Measurements from ENCODE around the gene PTPRG. TPM values are rescaled to one million over a fixed set of nuclear protein-coding genes. Genes with fewer than 3 reads are reported as not detected.
"Not testable (repeated sequence)": the region's sequence is repeated elsewhere in the genome, so short reads cannot be mapped to it uniquely, and the experiment has no call there.

The PTPRG gene
- total RNA-seq, 4 donors from 2014 or later = 51.9 to 56.8 (median 54.4) TPM

GRCh38 chr3:61813636-61814035 lies 252.3 kb downstream of the PTPRG start:
- no peak for DNase-seq (ENCODE audit: extremely low spot score)
- no peaks in the 10 kb centered on the region for H3K36me3 ChIP-seq
- 74% methylated on average over 4 of the region's 4 CpGs for WGBS
- H3K4me1 ChIP-seq = peaks cover 35 to 55% (median 50%) of the 10 kb centered on the region in 4 donors
- H3K9me3 ChIP-seq = no peaks in the 10 kb centered on the region
- intact Hi-C loops (cut with DNase I) = no loop called here
- no peak overlapping the region for H3K27ac ChIP-seq (replicated peaks in 1 of 4)
- no peak for TF ChIP-seq POLR2AphosphoS5 (IDR thresholded peaks at IDR 0.05)
- TF ChIP-seq POLR2A (IDR thresholded peaks at IDR 0.05; ENCODE audit: low read depth) = no peak
- no peak for TF ChIP-seq EP300 (IDR thresholded peaks at IDR 0.05)
- TF ChIP-seq CTCF (IDR thresholded peaks at IDR 0.05) = no peak
- no peaks in the 10 kb centered on the region for H3K27me3 ChIP-seq
- no peak overlapping the region for H3K4me3 ChIP-seq

DNA sequence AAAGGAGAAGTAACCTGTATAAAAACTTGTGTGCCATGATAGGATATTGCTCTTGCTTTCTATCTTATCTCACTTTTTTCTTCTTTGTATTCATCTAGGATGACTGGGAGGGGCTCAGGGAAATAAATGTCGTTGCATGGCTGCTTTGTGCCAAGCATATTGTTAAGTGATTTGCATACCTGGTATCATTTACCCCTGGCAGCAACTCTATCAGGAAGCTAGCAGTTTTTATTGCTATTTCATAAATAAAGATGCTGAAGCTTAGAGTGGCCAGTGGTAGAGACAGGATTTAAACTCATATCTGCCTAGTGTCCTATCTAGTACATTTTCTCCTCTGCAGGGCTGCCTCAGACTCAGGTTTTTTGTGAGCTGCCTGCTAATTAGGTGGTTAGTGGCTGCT lies 253.3 kb downstream of the PTPRG start:
- no peak for DNase-seq (ENCODE audit: extremely low spot score)
- Histone ChIP-seq H3K4me1 (peaks cover 25 to 44% (median 40%) of the 10 kb centered on the region in 4 donors), H3K27ac (replicated peaks in 1 of 4) (no peak overlapping the region), H3K27me3 (no peaks in the 10 kb centered on the region), H3K9me3 (no peaks in the 10 kb centered on the region), H3K36me3 (no peaks in the 10 kb centered on the region), H3K4me3 (no peak overlapping the region)
- 32% methylated on average over 1 of the region's 1 CpG for WGBS
- no peak for TF ChIP-seq POLR2A (IDR thresholded peaks at IDR 0.05; ENCODE audit: low read depth)
- TF ChIP-seq CTCF (IDR thresholded peaks at IDR 0.05) = no peak
- no peak for TF ChIP-seq EP300 (IDR thresholded peaks at IDR 0.05)
- TF ChIP-seq POLR2AphosphoS5 (IDR thresholded peaks at IDR 0.05) = no peak
- intact Hi-C loops (cut with DNase I) = no loop called here

DNA sequence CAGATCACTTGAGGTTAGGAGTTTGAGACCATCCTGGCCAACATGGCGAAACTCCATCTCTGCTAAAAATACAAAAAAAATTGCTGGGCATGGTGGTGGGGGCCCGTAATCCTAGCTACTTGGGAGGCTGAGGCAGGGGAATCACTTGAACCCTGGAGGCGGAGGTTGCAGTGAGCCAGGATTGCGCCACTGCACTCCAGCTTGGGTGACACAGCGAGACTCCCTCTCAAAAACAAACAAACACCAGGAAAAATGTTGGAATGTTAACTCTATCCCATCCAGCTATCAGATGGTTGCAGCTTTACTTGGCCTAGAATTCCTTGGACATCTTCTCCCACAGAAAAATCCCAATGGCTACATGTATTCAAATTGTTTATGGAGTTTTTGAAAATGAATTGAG lies 254.9 kb downstream of the PTPRG start:
- intact Hi-C loops (cut with DNase I); H3K27ac ChIP-seq (replicated peaks in 1 of 4); H3K9me3 ChIP-seq; H3K36me3 ChIP-seq; H3K27me3 ChIP-seq; DNase-seq (ENCODE audit: extremely low spot score); H3K4me3 ChIP-seq: not testable (repeated sequence)
- 86% methylated on average over 5 of the region's 5 CpGs for whole genome bisulfite sequencing
- peaks cover 11 to 29% (median 25%) of the 10 kb centered on the region in 4 donors for H3K4me1 ChIP-seq

GRCh38 chr3:61819861-61820260 lies 258.5 kb downstream of the PTPRG start:
- WGBS = 89% methylated on average over 3 of the region's 3 CpGs
- intact Hi-C loops (cut with DNase I) = no loop called here
- H3K9me3 ChIP-seq = no peaks in the 10 kb centered on the region
- peaks cover 8 to 22% (median 16%) of the 10 kb centered on the region in 4 donors for H3K4me1 ChIP-seq
- H3K27ac ChIP-seq (replicated peaks in 1 of 4) = no peak overlapping the region
- no peaks in the 10 kb centered on the region for H3K27me3 ChIP-seq
- no peak for TF ChIP-seq CTCF (IDR thresholded peaks at IDR 0.05)
- no peak for TF ChIP-seq EP300 (IDR thresholded peaks at IDR 0.05)
- TF ChIP-seq POLR2AphosphoS5 (IDR thresholded peaks at IDR 0.05) = no peak
- no peak for TF ChIP-seq POLR2A (IDR thresholded peaks at IDR 0.05; ENCODE audit: low read depth)
- DNase-seq (ENCODE audit: extremely low spot score) = no peak
- H3K36me3 ChIP-seq = no peaks in the 10 kb centered on the region
- no peak overlapping the region for H3K4me3 ChIP-seq

DNA sequence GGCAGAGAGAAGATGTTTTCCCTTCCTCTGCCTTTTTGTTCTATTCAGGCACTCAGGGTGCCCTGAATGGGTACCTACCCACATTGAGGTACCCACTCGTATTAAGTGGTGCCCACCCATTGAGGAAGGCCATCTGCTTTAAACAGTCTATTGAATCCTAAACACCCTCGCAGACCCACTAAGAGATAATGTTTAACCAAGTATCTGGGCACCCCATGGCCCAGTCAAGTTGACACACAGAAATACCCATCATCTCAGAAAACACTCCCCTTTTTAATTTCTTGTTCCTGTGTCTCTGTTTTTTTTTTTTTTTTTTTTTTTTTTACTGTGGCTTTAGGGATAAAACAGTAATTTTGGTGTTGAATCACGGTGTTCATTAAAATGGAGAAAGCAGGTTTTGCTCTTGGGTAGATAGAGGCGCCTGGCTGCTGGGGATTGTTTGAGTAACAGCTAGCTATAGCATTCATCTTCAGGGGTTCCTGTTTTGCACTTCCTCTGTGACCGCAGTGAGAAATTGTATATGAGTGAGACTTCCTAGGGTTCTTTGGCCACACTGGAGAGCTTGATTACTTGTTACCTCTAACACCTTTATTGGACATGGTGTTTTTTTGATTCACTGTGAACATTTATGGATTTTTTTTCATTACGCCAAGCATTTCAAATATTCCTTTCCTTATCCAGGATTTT lies 259.1 kb downstream of the PTPRG start:
- no peak for TF ChIP-seq POLR2AphosphoS5 (IDR thresholded peaks at IDR 0.05)
- no peak for TF ChIP-seq POLR2A (IDR thresholded peaks at IDR 0.05; ENCODE audit: low read depth)
- TF ChIP-seq CTCF (IDR thresholded peaks at IDR 0.05) = no peak
- no peak for TF ChIP-seq EP300 (IDR thresholded peaks at IDR 0.05)
- peaks cover 8 to 19% (median 14%) of the 10 kb centered on the region in 4 donors for H3K4me1 ChIP-seq
- no peak overlapping the region for H3K4me3 ChIP-seq
- H3K27me3 ChIP-seq = no peaks in the 10 kb centered on the region
- no peaks in the 10 kb centered on the region for H3K9me3 ChIP-seq
- DNase-seq (ENCODE audit: extremely low spot score) = no peak
- 93% methylated on average over 6 of the region's 6 CpGs for WGBS
- intact Hi-C loops (cut with DNase I) = no loop called here
- H3K36me3 ChIP-seq = no peaks in the 10 kb centered on the region
- H3K27ac ChIP-seq (replicated peaks in 1 of 4) = no peak overlapping the region

Measured in esophagus muscularis mucosa (tissue), 4 donors.